GM19455 (cell line): ENCODE measurements around the gene TRIM16.
"Not testable (repeated sequence)": the region's sequence is repeated elsewhere in the genome, so short reads cannot be mapped to it uniquely, and the experiment has no call there.

Source experiments
- ATAC-seq: cut with Tn5 transposase; IDR thresholded peaks from one replicate; pipeline ENCODE4 v1.9.1; 2021; ENCODE audit not compliant: unreplicated experiment

TRIM16 gene

DNA sequence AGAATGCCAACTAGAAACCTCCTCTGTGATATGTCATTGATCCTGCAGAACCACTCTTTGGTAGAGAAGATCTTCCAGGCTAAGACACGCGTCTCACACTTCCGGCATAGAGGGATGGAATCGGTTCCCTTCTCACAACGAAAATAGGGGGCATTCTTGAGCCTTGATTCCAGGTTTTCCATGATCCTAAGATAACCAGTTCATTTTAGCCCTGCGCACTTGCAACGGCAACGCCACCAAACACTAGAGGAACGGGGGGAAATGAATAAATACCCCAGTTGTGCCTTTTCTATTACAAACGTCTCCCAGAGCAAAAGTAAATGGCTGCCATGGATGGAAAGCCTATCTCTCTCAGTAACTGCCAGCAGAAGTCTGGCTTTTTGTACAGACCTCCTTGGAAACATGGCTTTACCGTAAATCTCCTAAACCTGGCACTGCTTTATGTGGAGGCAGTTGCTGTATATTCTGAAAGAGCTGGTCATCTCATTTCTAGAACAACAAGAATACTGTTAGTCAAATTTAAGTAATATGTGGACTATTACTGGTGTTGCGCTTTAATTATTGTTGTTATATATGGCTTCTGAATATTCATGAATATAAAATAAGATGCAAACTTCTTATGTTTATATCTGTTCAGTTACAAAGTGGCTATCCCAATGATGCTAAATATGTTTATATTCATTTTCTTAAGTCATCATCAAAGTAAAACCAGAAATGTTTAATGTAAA is 64.6 kb downstream of the TRIM16 start, which contains the start of gene FBXW10B:
Gene FBXW10B, minus strand, starts transcription at position 374 of the 728 bp plus-strand sequence. Its CDS starts 192 bp downstream, at position 182.
- not testable (repeated sequence) for ATAC-seq

DNA sequence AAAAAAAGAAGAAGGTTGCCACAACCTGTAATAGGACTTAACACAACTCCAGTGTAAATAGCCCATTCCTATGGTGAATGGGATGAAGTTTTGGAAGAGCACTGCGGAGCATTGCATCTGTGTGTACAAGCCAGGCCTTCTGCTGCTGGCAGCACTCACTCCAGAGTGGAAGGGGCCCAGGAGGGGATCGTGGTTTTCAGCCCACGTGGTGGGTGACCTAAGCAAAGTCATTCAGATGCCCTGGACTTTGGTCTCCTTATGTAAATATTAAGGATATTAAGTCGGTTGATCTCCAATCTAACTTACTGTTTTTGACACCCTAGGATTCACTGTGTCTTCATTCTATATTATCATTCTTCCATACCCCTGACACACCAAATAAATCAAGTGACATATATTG is 67.3 kb downstream of the TRIM16 start:
- not testable (repeated sequence) for ATAC-seq

GRCh38 chr17:15615850-15616249 is 68.3 kb downstream of the TRIM16 start:
- ATAC-seq, result not testable (repeated sequence)

DNA sequence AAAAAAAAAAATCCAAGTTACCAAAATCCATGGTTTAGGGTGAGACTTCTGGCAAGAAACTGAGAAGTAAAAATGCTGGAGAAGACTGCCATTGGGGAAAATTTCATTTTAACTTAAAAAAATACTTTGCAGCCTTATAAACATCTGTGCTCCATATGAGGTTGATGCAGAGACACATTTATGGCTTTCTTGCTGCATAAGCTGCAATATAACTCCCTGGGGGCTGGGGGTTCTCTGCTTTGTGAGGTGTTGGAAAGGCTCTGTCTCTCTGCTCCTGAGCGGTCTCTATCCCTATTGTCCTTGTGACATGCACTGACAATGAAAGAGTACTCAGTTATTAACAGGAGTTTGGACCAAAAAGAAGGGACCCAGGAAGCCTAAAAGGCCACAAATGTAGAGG is 71.0 kb downstream of the TRIM16 start:
- not testable (repeated sequence) for ATAC-seq

- not testable (repeated sequence) for ATAC-seq
These were observed 91.2 kb downstream of the TRIM16 start for GRCh38 chr17:15592960-15593359.

- not testable (repeated sequence) for ATAC-seq
These were observed 92.1 kb downstream of the TRIM16 start for GRCh38 chr17:15591986-15592385.

GRCh38 chr17:15590844-15591243 is 93.3 kb downstream of the TRIM16 start:
- ATAC-seq, result not testable (repeated sequence)

GRCh38 chr17:15589544-15590536 is 94.3 kb downstream of the TRIM16 start:
- ATAC-seq, result not testable (repeated sequence)

- not testable (repeated sequence) for ATAC-seq
These were observed 96.1 kb downstream of the TRIM16 start for GRCh38 chr17:15588017-15588416.

DNA sequence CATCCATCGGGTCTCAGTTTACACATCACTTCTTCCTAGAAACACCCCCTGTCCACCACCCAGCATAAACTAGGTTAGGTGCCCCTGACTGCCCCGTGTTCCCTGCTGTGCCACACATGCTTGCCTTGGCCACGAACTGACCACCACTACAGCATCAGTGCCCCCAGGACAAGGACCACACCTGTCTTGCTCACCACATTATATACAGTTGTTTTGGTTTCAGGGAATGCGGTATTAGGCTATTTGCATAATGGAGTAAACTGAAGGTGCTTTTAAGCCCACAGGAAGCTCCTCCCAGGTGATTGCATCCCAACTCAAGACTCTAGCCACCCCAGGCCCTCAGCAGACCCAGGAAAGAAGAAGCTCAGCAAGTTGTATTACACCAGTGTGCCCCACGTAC is 100.8 kb downstream of the TRIM16 start:
- not testable (repeated sequence) for ATAC-seq

GRCh38 chr17:15581462-15581861 is 102.6 kb downstream of the TRIM16 start:
- ATAC-seq, result not testable (repeated sequence)
